HCT116 (cell line): ENCODE results near the gene GPR62. TPM values are rescaled to one million over a fixed set of nuclear protein-coding genes. Genes with fewer than 3 reads are reported as not detected.
"Not testable (repeated sequence)": the region's sequence is repeated elsewhere in the genome, so short reads cannot be mapped to it uniquely, and the experiment has no call there.

Experiments used
- ATAC-seq: fragments of 200-7000 bp; cut with Tn5 transposase; 2 replicates; pipeline ENCODE4 v1.9.1; 2020; ENCODE audit warnings: mild to moderate bottlenecking, moderate library complexity
- BruUV-seq: library from RNA; stranded (reverse); fragments of 400-500 nt; replicated peaks from 2 replicates; lab custom pipeline; 2021; lab: Mats Ljungman, UMichigan
- CTCF ChIA-PET: fragments of 300-600 bp; sonication (Branson Sonifier 250); formaldehyde crosslinking; loops from one replicate; lab custom pipeline; 2021; ENCODE audit warnings: antibody characterized with exemption; lab: Charles Lee
- POLR2A ChIA-PET: fragments of 300-600, 350-600 bp; sonication (Branson Sonifier 250); formaldehyde crosslinking; loops from one replicate; lab custom pipeline; 2021; ENCODE audit warnings: antibody characterized with exemption; lab: Charles Lee
- RAD21 ChIA-PET, 2 experiments: fragments of 300-600 bp; sonication (Branson Sonifier 250); formaldehyde crosslinking; loops; one replicate each; lab custom pipeline; 2023; ENCODE audit warnings: low total read pairs in 2 of 2; ENCODE audit not compliant: uncharacterized antibody in 2 of 2, unreplicated experiment in 2 of 2, low non-redundant PET in 1 of 2; lab: Charles Lee
- DNase-seq: peaks from one replicate; pipeline ENCODE4 v3.0.0-alpha.2; 2010; ENCODE audit warnings: low read depth, low spot score
- H2AFZ ChIP-seq: fragments of 200-600 bp; shearing (Covaris generic), sonication (generic); 2 replicates; pipeline ENCODE4 v1.6.1; 2017; ENCODE audit warnings: low read depth, mixed run types, mixed read lengths, antibody characterized with exemption, low read length; ENCODE audit not compliant: poor library complexity, severe bottlenecking
- H3K27ac ChIP-seq: 2 replicates; pipeline ENCODE4 v1.5.1; 2012; ENCODE audit warnings: low read depth, low read length
- H3K27me3 ChIP-seq: fragments of 200-600 bp; sonication (generic); 2 replicates; pipeline ENCODE4 v1.6.1; 2016; ENCODE audit warnings: mixed run types, low read length, mixed read lengths; ENCODE audit not compliant: insufficient read depth
- H3K36me3 ChIP-seq, 2 experiments: fragments of 200-500 bp in 1 of 2; fragments of 200-600 bp in 1 of 2; sonication (Bioruptor generic) in 1 of 2; sonication (generic) in 1 of 2; 2 replicates each; pipeline versions ENCODE4 v1.5.1 to v1.6.1; 2014 to 2016; ENCODE audit warnings: low read length in 2 of 2, inconsistent platforms in 1 of 2, mixed read lengths in 1 of 2, mixed run types in 1 of 2; ENCODE audit not compliant: insufficient read depth in 2 of 2, control insufficient read depth in 1 of 2
- H3K4me1 ChIP-seq, 2 experiments: fragments of 200-600 bp in 1 of 2; sonication (generic) in 1 of 2; 2 replicates each; pipeline versions ENCODE4 v1.5.1 to v1.6.1; 2012 to 2017; ENCODE audit warnings: low read length in 2 of 2, inconsistent platforms in 1 of 2, mild to moderate bottlenecking in 1 of 2, mixed read lengths in 1 of 2, mixed run types in 1 of 2, moderate library complexity in 1 of 2; ENCODE audit not compliant: insufficient read depth in 2 of 2, control insufficient read depth in 1 of 2
- H3K4me2 ChIP-seq: fragments of 200-600 bp; sonication (generic); 2 replicates; pipeline ENCODE4 v1.6.1; 2017; ENCODE audit warnings: mixed run types, low read length, mixed read lengths
- H3K4me3 ChIP-seq, 2 experiments: fragments of 200-600 bp in 1 of 2; sonication (generic) in 1 of 2; replicated peaks in 1 of 2; 2 replicates each; pipeline ENCODE4 v1.5.1; 2011 to 2016; ENCODE audit warnings: low read length in 2 of 2, control low read depth in 1 of 2, low read depth in 1 of 2, mild to moderate bottlenecking in 1 of 2, mixed read lengths in 1 of 2, mixed run types in 1 of 2
- H3K79me2 ChIP-seq: fragments of 200-600 bp; sonication (generic); 2 replicates; pipeline ENCODE4 v1.6.1; 2017; ENCODE audit warnings: mild to moderate bottlenecking, mixed run types, low read length, moderate library complexity, mixed read lengths; ENCODE audit not compliant: insufficient read depth
- H3K9ac ChIP-seq: fragments of 200-600 bp; sonication (generic); 2 replicates; pipeline ENCODE4 v1.6.1; 2016; ENCODE audit warnings: low read length, mixed read lengths
- H3K9me2 ChIP-seq: fragments of 200-600 bp; sonication (generic), shearing (Covaris generic); 2 replicates; pipeline ENCODE4 v1.6.1; 2017; ENCODE audit warnings: mixed run types, mild to moderate bottlenecking, moderate library complexity; ENCODE audit not compliant: insufficient read depth
- H3K9me3 ChIP-seq, 2 experiments: fragments of 200-500 bp in 1 of 2; fragments of 200-600 bp in 1 of 2; sonication (Bioruptor generic) in 1 of 2; sonication (generic) in 1 of 2; 2 replicates each; pipeline ENCODE4 v1.6.1; 2014 to 2017; ENCODE audit warnings: low read length in 2 of 2, mixed read lengths in 2 of 2, inconsistent platforms in 1 of 2, low read depth in 1 of 2, mild to moderate bottlenecking in 1 of 2, mixed run types in 1 of 2, moderate library complexity in 1 of 2; ENCODE audit not compliant: control insufficient read depth in 1 of 2, insufficient read depth in 1 of 2
- H4K20me1 ChIP-seq: fragments of 200-600 bp; sonication (generic), shearing (Covaris generic); 2 replicates; pipeline ENCODE4 v1.6.1; 2017; ENCODE audit warnings: mixed run types, mild to moderate bottlenecking, moderate library complexity; ENCODE audit not compliant: insufficient read depth
- ATF3 ChIP-seq: IDR thresholded peaks from 2 replicates; pipeline ENCODE4 v1.6.1; 2012
- CBX3 ChIP-seq: IDR thresholded peaks from 2 replicates; pipeline ENCODE4 v1.6.1; 2012; ENCODE audit warnings: low read depth
- CTCF ChIP-seq, 3 experiments: fragments of 200-600 bp in 1 of 3; sonication (generic) in 1 of 3; IDR thresholded peaks in 2 of 3; conservative IDR thresholded peaks in 1 of 3; 2 replicates each; pipeline ENCODE4 v1.5.1; 2012 to 2017; ENCODE audit warnings: low read depth in 2 of 3, low read length in 2 of 3, antibody characterized with exemption in 1 of 3, borderline replicate concordance in 1 of 3, control low read depth in 1 of 3, mild to moderate bottlenecking in 1 of 3, mixed read lengths in 1 of 3, mixed run types in 1 of 3, moderate library complexity in 1 of 3; ENCODE audit not compliant: insufficient read depth in 1 of 3
- EGR1 ChIP-seq: IDR thresholded peaks from 2 replicates; pipeline ENCODE4 v1.6.1; 2012; ENCODE audit warnings: low read depth
- ELF1 ChIP-seq: IDR thresholded peaks from 2 replicates; pipeline ENCODE4 v1.6.1; 2012; ENCODE audit warnings: low read depth, borderline replicate concordance
- EZH2 ChIP-seq: fragments of 200-600 bp; sonication (generic); IDR thresholded peaks from 2 replicates; pipeline ENCODE4 v1.6.1; 2017; ENCODE audit warnings: antibody characterized with exemption, mixed run types
- EZH2phosphoT487 ChIP-seq: fragments of 200-600 bp; IDR thresholded peaks from 2 replicates; pipeline ENCODE4 v1.6.1; 2018; ENCODE audit warnings: antibody characterized with exemption, borderline replicate concordance
- FOSL1 ChIP-seq: IDR thresholded peaks from 2 replicates; pipeline ENCODE4 v1.6.1; 2012; ENCODE audit warnings: low read depth
- JUND ChIP-seq: IDR thresholded peaks from 2 replicates; pipeline ENCODE4 v1.6.1; 2012
- MAX ChIP-seq: IDR thresholded peaks from 2 replicates; pipeline ENCODE4 v1.6.1; 2012
- POLR2A ChIP-seq: IDR thresholded peaks from 2 replicates; pipeline ENCODE4 v1.7.0; 2011; ENCODE audit warnings: borderline replicate concordance; ENCODE audit not compliant: insufficient read depth, insufficient read length; ENCODE audit errors: extremely low read depth
- POLR2AphosphoS5 ChIP-seq: IDR thresholded peaks from 2 replicates; pipeline ENCODE4 v1.6.1; 2011; ENCODE audit warnings: mild to moderate bottlenecking, low read depth, low read length, moderate library complexity
- RAD21 ChIP-seq: IDR thresholded peaks from 2 replicates; pipeline ENCODE4 v1.6.1; 2012; ENCODE audit warnings: low read depth, mild to moderate bottlenecking
- SIN3A ChIP-seq: IDR thresholded peaks from 2 replicates; pipeline ENCODE4 v1.6.1; 2012; ENCODE audit warnings: low read depth
- SRF ChIP-seq: IDR thresholded peaks from 2 replicates; pipeline ENCODE4 v1.6.1; 2012; ENCODE audit warnings: low read depth
- TCF7L2 ChIP-seq: IDR thresholded peaks from 2 replicates; pipeline ENCODE4 v1.7.0; 2011; ENCODE audit warnings: borderline replicate concordance, inconsistent platforms; ENCODE audit not compliant: insufficient read depth, insufficient read length; ENCODE audit errors: extremely low read depth
- ZFX ChIP-seq: fragments of 450-650 bp; IDR thresholded peaks from 2 replicates; pipeline ENCODE4 v1.6.1; 2017
- ZNF274 ChIP-seq: fragments of 200-500 bp; sonication (Bioruptor generic); IDR thresholded peaks from 2 replicates; pipeline ENCODE4 v1.6.1; 2014; ENCODE audit warnings: mild to moderate bottlenecking, low read depth, low read length, inconsistent platforms
- intact Hi-C: fragments of 100-400 bp; cut with micrococcal nuclease; formaldehyde crosslinking; loops from 2 replicates; pipeline ENCODE4 v1.10.0; 2022
- total RNA-seq: library from RNA; stranded (reverse); gene quantifications from one replicate; pipeline ENCODE4 v1.2.1, GENCODE V29; 2021; ENCODE audit not compliant: unreplicated experiment

The GPR62 gene
- total RNA-seq, 1 experiment from 2014 or later: not detected

DNA sequence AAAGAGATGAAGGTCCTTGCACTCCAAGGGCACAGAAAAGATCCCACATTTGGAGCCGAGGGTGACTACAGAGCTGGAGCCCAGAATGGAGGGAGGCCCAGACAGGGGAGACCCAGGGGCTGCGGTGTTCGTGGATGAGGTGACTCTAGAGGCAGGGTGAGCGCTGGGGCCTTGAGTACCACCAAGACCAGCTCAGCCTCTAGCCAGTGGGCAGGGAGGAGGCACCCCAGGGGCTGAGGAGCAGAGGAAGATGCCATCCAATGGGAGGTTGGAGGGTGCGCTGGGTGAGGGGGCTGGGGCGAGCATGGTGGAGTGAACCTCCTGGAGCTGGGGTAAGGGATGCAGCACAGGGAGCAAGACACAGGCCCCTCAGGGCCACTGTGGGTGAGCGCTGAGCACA, 26.7 kb upstream of the GPR62 start:
- ChIA-PET POLR2A (no interaction called here), CTCF (no interaction called here), RAD21 (no interaction called here)
- no TSS peak for BruUV-seq
- TF ChIP-seq ELF1 (no peak), TCF7L2 (no peak), POLR2A (no peak), CTCF (IDR thresholded peaks at IDR 0.05 in 2 of 3, conservative IDR thresholded peaks at IDR 0.05 in 1 of 3; ENCODE audit: borderline replicate concordance in 1 of 3, insufficient read depth in 1 of 3, low read depth in 2 of 3, low read length in 2 of 3) (no peak), CBX3 (no peak), MAX (no peak), EGR1 (no peak), ATF3 (no peak), FOSL1 (no peak), SIN3A (no peak), SRF (no peak), ZNF274 (no peak), EZH2 (no peak), POLR2AphosphoS5 (no peak), RAD21 (no peak), JUND (no peak), EZH2phosphoT487 (no peak), ZFX (no peak)
- no peak overlapping the region for H3K27ac ChIP-seq
- ATAC-seq (no peak), DNase-seq (no peak)
- no peaks in the 10 kb centered on the region for H4K20me1 ChIP-seq
- no peaks in the 10 kb centered on the region for H3K9me2 ChIP-seq
- no peaks in the 10 kb centered on the region for H3K9me3 ChIP-seq
- peaks cover 6 to 9% of the 10 kb centered on the region in 2 experiments; a peak in 3 of 4 replicates for H3K36me3 ChIP-seq
- H3K4me3 ChIP-seq: no peak overlapping the region
- no peak overlapping the region for H2AFZ ChIP-seq
- H3K27me3 ChIP-seq: no peaks in the 10 kb centered on the region
- H3K79me2 ChIP-seq: no peaks in the 10 kb centered on the region
- intact Hi-C loops: no loop called here
- H3K4me2 ChIP-seq: no peak overlapping the region
- H3K4me1 ChIP-seq: no peaks in the 10 kb centered on the region
- H3K9ac ChIP-seq: no peak overlapping the region

DNA sequence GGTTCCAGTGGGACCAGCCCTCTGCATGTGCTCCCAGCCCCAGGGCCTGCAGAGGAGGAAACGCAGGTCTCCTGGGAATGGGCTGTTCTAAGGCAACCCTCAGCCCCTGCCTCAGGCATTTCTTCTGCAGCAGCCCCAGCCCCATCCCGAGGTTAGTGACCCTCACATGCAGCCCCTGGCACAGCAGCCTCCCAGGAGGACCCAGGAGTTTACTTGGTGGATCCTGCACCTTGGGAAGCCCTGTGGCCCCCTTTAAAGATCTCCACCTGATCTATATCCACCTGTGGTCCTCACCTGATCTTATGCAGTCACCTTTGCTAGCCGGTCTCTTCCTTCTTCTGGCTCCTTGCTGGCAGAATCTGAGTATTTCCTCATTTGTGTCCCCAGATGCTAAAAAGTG, 26.2 kb upstream of the GPR62 start:
- H4K20me1 ChIP-seq, RAD21 ChIA-PET, ATAC-seq, DNase-seq, H3K9ac ChIP-seq, H3K4me1 ChIP-seq, CTCF ChIA-PET, H3K9me2 ChIP-seq, POLR2A ChIA-PET, H3K9me3 ChIP-seq, H2AFZ ChIP-seq, H3K27me3 ChIP-seq, H3K79me2 ChIP-seq, H3K4me2 ChIP-seq, BruUV-seq, H3K27ac ChIP-seq, intact Hi-C loops, H3K4me3 ChIP-seq: not testable (repeated sequence)
- peaks cover 6 to 14% of the 10 kb centered on the region in 2 experiments; a peak in 3 of 4 replicates for H3K36me3 ChIP-seq
